Measurements from ENCODE around the gene PTPN11. TPM values are rescaled to one million over a fixed set of nuclear protein-coding genes. Genes with fewer than 3 reads are reported as not detected.

Gene PTPN11
- total and polyA plus RNA-seq, 2 donors (not counting 1 experiment from before 2014, with no cell fraction given), result 126 to 129 TPM

- Histone ChIP-seq H3K4me2 (ENCODE audit: extremely low read depth, insufficient read depth, low read length) (no peak overlapping the region), H3K4me3 (replicated peaks in 1 of 4; ENCODE audit: control extremely low read depth in 1 of 4, insufficient read depth in 1 of 4, low read depth in 3 of 4, low read length in 4 of 4) (no peak overlapping the region), H3K9me3 (ENCODE audit: control insufficient read depth, insufficient read depth, low read depth, low read length) (no peaks in the 10 kb centered on the region), H2AFZ (ENCODE audit: low read length) (no peak overlapping the region), H3K36me3 (ENCODE audit: control insufficient read depth, insufficient read depth, low read length) (peaks cover 4% of the 10 kb centered on the region), H4K20me1 (ENCODE audit: control insufficient read depth, extremely low read depth, insufficient read depth, low read length) (no peaks in the 10 kb centered on the region), H3K79me2 (ENCODE audit: control insufficient read depth, insufficient read depth, low read length) (no peaks in the 10 kb centered on the region), H3K27me3 (ENCODE audit: control insufficient read depth, insufficient read depth, low read length) (no peaks in the 10 kb centered on the region), H3K27ac (ENCODE audit: insufficient read depth, low read length) (no peak overlapping the region), H3K4me1 (ENCODE audit: control insufficient read depth, extremely low read depth, insufficient read depth, low read length) (no peaks in the 10 kb centered on the region), H3K9ac (ENCODE audit: insufficient read depth, low read length) (no peak overlapping the region)
- no peak for DNase-seq (ENCODE audit: low read depth in 2 of 2)
- TF ChIP-seq CTCF (conservative IDR thresholded peaks at IDR 0.05 in 1 of 2, IDR thresholded peaks at IDR 0.05 in 1 of 2; ENCODE audit: low read depth in 1 of 2, low read length in 2 of 2) (no peak), EZH2 (IDR thresholded peaks at IDR 0.05; ENCODE audit: low read length, missing control alignments) (no peak)
Measured at GRCh38 chr12:112458330-112458729, 39.6 kb downstream of the PTPN11 start.

- Histone ChIP-seq H3K36me3 (ENCODE audit: control insufficient read depth, insufficient read depth, low read length) (peaks cover 4% of the 10 kb centered on the region), H3K9ac (ENCODE audit: insufficient read depth, low read length) (no peak overlapping the region), H3K4me1 (ENCODE audit: control insufficient read depth, extremely low read depth, insufficient read depth, low read length) (no peaks in the 10 kb centered on the region), H2AFZ (ENCODE audit: low read length) (no peak overlapping the region), H3K9me3 (ENCODE audit: control insufficient read depth, insufficient read depth, low read depth, low read length) (no peaks in the 10 kb centered on the region), H3K79me2 (ENCODE audit: control insufficient read depth, insufficient read depth, low read length) (no peaks in the 10 kb centered on the region), H3K27me3 (ENCODE audit: control insufficient read depth, insufficient read depth, low read length) (no peaks in the 10 kb centered on the region), H3K4me2 (ENCODE audit: extremely low read depth, insufficient read depth, low read length) (no peak overlapping the region), H3K4me3 (replicated peaks in 1 of 4; ENCODE audit: control extremely low read depth in 1 of 4, insufficient read depth in 1 of 4, low read depth in 3 of 4, low read length in 4 of 4) (no peak overlapping the region), H3K27ac (ENCODE audit: insufficient read depth, low read length) (no peak overlapping the region), H4K20me1 (ENCODE audit: control insufficient read depth, extremely low read depth, insufficient read depth, low read length) (no peaks in the 10 kb centered on the region)
- TF ChIP-seq CTCF (conservative IDR thresholded peaks at IDR 0.05 in 1 of 2, IDR thresholded peaks at IDR 0.05 in 1 of 2; ENCODE audit: low read depth in 1 of 2, low read length in 2 of 2) (no peak), EZH2 (IDR thresholded peaks at IDR 0.05; ENCODE audit: low read length, missing control alignments) (no peak)
- DNase-seq (ENCODE audit: low read depth in 2 of 2), result no peak
Measured at GRCh38 chr12:112458751-112459150, 40.0 kb downstream of the PTPN11 start.

- no peak for DNase-seq (ENCODE audit: low read depth in 2 of 2)
- TF ChIP-seq CTCF (conservative IDR thresholded peaks at IDR 0.05 in 1 of 2, IDR thresholded peaks at IDR 0.05 in 1 of 2; ENCODE audit: low read depth in 1 of 2, low read length in 2 of 2) (no peak), EZH2 (IDR thresholded peaks at IDR 0.05; ENCODE audit: low read length, missing control alignments) (no peak)
- H4K20me1 ChIP-seq (ENCODE audit: control insufficient read depth, extremely low read depth, insufficient read depth, low read length), result no peaks in the 10 kb centered on the region
- H3K4me3 ChIP-seq (replicated peaks in 1 of 4; ENCODE audit: control extremely low read depth in 1 of 4, insufficient read depth in 1 of 4, low read depth in 3 of 4, low read length in 4 of 4), result no peak overlapping the region
- no peak overlapping the region for H2AFZ ChIP-seq (ENCODE audit: low read length)
- no peak overlapping the region for H3K27ac ChIP-seq (ENCODE audit: insufficient read depth, low read length)
- H3K79me2 ChIP-seq (ENCODE audit: control insufficient read depth, insufficient read depth, low read length), result no peaks in the 10 kb centered on the region
- no peaks in the 10 kb centered on the region for H3K4me1 ChIP-seq (ENCODE audit: control insufficient read depth, extremely low read depth, insufficient read depth, low read length)
- H3K9ac ChIP-seq (ENCODE audit: insufficient read depth, low read length), result no peak overlapping the region
- H3K4me2 ChIP-seq (ENCODE audit: extremely low read depth, insufficient read depth, low read length), result no peak overlapping the region
- H3K27me3 ChIP-seq (ENCODE audit: control insufficient read depth, insufficient read depth, low read length), result no peaks in the 10 kb centered on the region
- H3K36me3 ChIP-seq (ENCODE audit: control insufficient read depth, insufficient read depth, low read length), result no peaks in the 10 kb centered on the region
- H3K9me3 ChIP-seq (ENCODE audit: control insufficient read depth, insufficient read depth, low read depth, low read length), result no peaks in the 10 kb centered on the region
Measured at GRCh38 chr12:112463478-112463877, 44.7 kb downstream of the PTPN11 start.

Measured in fibroblast of lung (primary cell).